ENCODE measurements around the gene CORIN.

The CORIN gene

GRCh38 chr4:47579235-47579634 lies 258.6 kb downstream of the CORIN start:
- H3K9me3 ChIP-seq (ENCODE audit: control insufficient read depth, insufficient read depth, low read length): no peaks in the 10 kb centered on the region
- no peaks in the 10 kb centered on the region for H3K27me3 ChIP-seq (ENCODE audit: control insufficient read depth, low read length)
- H3K4me1 ChIP-seq (ENCODE audit: control insufficient read depth, low read length): no peaks in the 10 kb centered on the region
- H4K20me1 ChIP-seq (ENCODE audit: control insufficient read depth, insufficient read depth, low read depth, low read length): no peaks in the 10 kb centered on the region
- H3K9me2 ChIP-seq (replicated peaks; ENCODE audit: control insufficient read depth, low read length): no peaks in the 10 kb centered on the region
- H3K36me3 ChIP-seq (ENCODE audit: control insufficient read depth, low read length): peaks cover 62% of the 10 kb centered on the region
- H3K79me2 ChIP-seq (ENCODE audit: control insufficient read depth, low read length): no peaks in the 10 kb centered on the region
- TF ChIP-seq EZH2phosphoT487 (IDR thresholded peaks at IDR 0.05; ENCODE audit: borderline replicate concordance, low read length) (no peak), CTCF (IDR thresholded peaks at IDR 0.05; ENCODE audit: low read depth, low read length, poor library complexity, severe bottlenecking) (no peak)
- no peak overlapping the region for H3K4me3 ChIP-seq (ENCODE audit: low read length)
- H3K4me2 ChIP-seq (ENCODE audit: low read length): no peak overlapping the region
- no peaks in the 10 kb centered on the region for H3F3A ChIP-seq (ENCODE audit: control insufficient read depth, insufficient read depth)
- no peak overlapping the region for H3K27ac ChIP-seq (ENCODE audit: low read depth, low read length)

- H3K36me3 ChIP-seq (ENCODE audit: control insufficient read depth, low read length): peaks cover 72% of the 10 kb centered on the region
- H3F3A ChIP-seq (ENCODE audit: control insufficient read depth, insufficient read depth): no peaks in the 10 kb centered on the region
- no peaks in the 10 kb centered on the region for H3K27me3 ChIP-seq (ENCODE audit: control insufficient read depth, low read length)
- no peak overlapping the region for H3K27ac ChIP-seq (ENCODE audit: low read depth, low read length)
- H3K4me1 ChIP-seq (ENCODE audit: control insufficient read depth, low read length): no peaks in the 10 kb centered on the region
- TF ChIP-seq EZH2phosphoT487 (IDR thresholded peaks at IDR 0.05; ENCODE audit: borderline replicate concordance, low read length) (no peak), CTCF (IDR thresholded peaks at IDR 0.05; ENCODE audit: low read depth, low read length, poor library complexity, severe bottlenecking) (no peak)
- H4K20me1 ChIP-seq (ENCODE audit: control insufficient read depth, insufficient read depth, low read depth, low read length): no peaks in the 10 kb centered on the region
- no peak overlapping the region for H3K4me2 ChIP-seq (ENCODE audit: low read length)
- no peaks in the 10 kb centered on the region for H3K9me2 ChIP-seq (replicated peaks; ENCODE audit: control insufficient read depth, low read length)
- no peaks in the 10 kb centered on the region for H3K79me2 ChIP-seq (ENCODE audit: control insufficient read depth, low read length)
- no peaks in the 10 kb centered on the region for H3K9me3 ChIP-seq (ENCODE audit: control insufficient read depth, insufficient read depth, low read length)
- no peak overlapping the region for H3K4me3 ChIP-seq (ENCODE audit: low read length)
These were observed 259.9 kb downstream of the CORIN start for GRCh38 chr4:47577779-47578553.

GRCh38 chr4:47572981-47573380 lies 264.9 kb downstream of the CORIN start:
- peaks cover 73% of the 10 kb centered on the region for H3K36me3 ChIP-seq (ENCODE audit: control insufficient read depth, low read length)
- H3K9me3 ChIP-seq (ENCODE audit: control insufficient read depth, insufficient read depth, low read length): no peaks in the 10 kb centered on the region
- TF ChIP-seq CTCF (IDR thresholded peaks at IDR 0.05; ENCODE audit: low read depth, low read length, poor library complexity, severe bottlenecking): no peak
- no peak for TF ChIP-seq EZH2phosphoT487 (IDR thresholded peaks at IDR 0.05; ENCODE audit: borderline replicate concordance, low read length)
- H3K9me2 ChIP-seq (replicated peaks; ENCODE audit: control insufficient read depth, low read length): no peaks in the 10 kb centered on the region
- no peaks in the 10 kb centered on the region for H3K27me3 ChIP-seq (ENCODE audit: control insufficient read depth, low read length)
- H4K20me1 ChIP-seq (ENCODE audit: control insufficient read depth, insufficient read depth, low read depth, low read length): no peaks in the 10 kb centered on the region
- H3K4me3 ChIP-seq (ENCODE audit: low read length): no peak overlapping the region
- H3K4me1 ChIP-seq (ENCODE audit: control insufficient read depth, low read length): no peaks in the 10 kb centered on the region
- no peaks in the 10 kb centered on the region for H3F3A ChIP-seq (ENCODE audit: control insufficient read depth, insufficient read depth)
- no peak overlapping the region for H3K4me2 ChIP-seq (ENCODE audit: low read length)
- no peaks in the 10 kb centered on the region for H3K79me2 ChIP-seq (ENCODE audit: control insufficient read depth, low read length)
- no peak overlapping the region for H3K27ac ChIP-seq (ENCODE audit: low read depth, low read length)
